ENCODE measurements around the gene NUP54.

NUP54 gene

DNA sequence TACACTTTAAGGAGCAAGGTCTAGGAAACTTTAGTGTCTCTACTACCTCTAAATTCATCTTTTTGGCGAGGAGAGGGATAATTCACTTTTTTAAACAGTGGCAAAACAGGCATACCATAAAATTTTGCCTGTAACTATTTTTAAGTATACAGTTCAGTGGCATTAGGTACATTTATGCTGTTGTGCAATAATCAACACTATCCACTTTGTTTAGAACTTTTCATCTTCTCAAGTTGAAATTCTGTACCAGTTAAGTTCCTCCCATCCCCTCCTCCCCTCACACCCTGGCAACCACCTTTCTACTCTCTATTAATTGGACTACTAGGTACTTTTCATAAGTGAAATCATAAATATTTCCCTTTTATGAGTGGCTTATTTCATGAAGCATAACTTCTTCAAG lies 31.4 kb downstream of the NUP54 start:
- no peak overlapping the region for H3K4me3 ChIP-seq (ENCODE audit: low read depth, low read length)
- TF ChIP-seq, protein P1, sequence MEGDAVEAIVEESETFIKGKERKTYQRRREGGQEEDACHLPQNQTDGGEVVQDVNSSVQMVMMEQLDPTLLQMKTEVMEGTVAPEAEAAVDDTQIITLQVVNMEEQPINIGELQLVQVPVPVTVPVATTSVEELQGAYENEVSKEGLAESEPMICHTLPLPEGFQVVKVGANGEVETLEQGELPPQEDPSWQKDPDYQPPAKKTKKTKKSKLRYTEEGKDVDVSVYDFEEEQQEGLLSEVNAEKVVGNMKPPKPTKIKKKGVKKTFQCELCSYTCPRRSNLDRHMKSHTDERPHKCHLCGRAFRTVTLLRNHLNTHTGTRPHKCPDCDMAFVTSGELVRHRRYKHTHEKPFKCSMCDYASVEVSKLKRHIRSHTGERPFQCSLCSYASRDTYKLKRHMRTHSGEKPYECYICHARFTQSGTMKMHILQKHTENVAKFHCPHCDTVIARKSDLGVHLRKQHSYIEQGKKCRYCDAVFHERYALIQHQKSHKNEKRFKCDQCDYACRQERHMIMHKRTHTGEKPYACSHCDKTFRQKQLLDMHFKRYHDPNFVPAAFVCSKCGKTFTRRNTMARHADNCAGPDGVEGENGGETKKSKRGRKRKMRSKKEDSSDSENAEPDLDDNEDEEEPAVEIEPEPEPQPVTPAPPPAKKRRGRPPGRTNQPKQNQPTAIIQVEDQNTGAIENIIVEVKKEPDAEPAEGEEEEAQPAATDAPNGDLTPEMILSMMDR (IDR thresholded peaks at IDR 0.05; ENCODE audit: low read depth, low read length), result no peak
- TF ChIP-seq POLR2A (IDR thresholded peaks at IDR 0.05; ENCODE audit: extremely low read depth, insufficient read length) (no peak), MYC (IDR thresholded peaks at IDR 0.05; ENCODE audit: low read depth, low read length) (no peak)
- TF ChIP-seq, protein P2, sequence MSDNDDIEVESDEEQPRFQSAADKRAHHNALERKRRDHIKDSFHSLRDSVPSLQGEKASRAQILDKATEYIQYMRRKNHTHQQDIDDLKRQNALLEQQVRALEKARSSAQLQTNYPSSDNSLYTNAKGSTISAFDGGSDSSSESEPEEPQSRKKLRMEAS (IDR thresholded peaks at IDR 0.05; ENCODE audit: low read depth, low read length), result no peak
- DNase-seq (ENCODE audit: low read depth), result no peak

DNA sequence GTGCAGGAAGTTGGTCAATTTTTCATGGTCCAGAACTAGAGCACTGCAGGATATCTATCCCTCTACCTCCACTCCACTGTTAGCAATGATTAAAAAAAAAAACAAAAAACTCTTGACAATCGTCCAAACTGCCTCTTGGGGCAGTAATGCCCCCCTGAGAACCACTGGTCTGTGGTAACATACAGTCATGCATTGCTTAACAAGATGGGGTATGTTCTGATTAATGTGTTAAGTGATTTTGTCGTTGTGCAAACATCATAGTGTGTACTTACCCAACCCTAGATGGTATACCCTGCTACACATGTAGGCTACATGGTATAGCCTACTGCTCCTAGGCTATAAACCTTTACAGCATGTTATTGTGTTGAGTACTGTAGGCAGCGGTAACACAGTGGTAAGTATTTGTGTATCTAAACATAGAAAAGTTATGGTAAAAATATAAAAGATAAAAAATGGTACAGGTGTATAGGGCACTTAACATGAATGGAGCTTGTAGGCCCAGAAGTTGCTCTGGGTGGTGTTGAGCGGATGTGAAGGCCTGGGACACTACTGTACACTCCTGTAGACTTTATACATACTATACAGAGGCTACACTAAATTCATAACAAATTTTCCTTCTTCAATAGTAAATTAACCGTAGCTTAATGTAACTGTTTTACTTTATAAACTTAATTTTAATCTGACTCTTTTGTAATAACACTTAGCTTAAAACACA lies 39.6 kb downstream of the NUP54 start:
- no peak overlapping the region for H3K4me3 ChIP-seq (ENCODE audit: low read depth, low read length)
- DNase-seq (ENCODE audit: low read depth), result peak; percentile 83
- TF ChIP-seq, protein P1 (IDR thresholded peaks at IDR 0.05; ENCODE audit: low read depth, low read length), result peak; percentile 48
- TF ChIP-seq POLR2A (IDR thresholded peaks at IDR 0.05; ENCODE audit: extremely low read depth, insufficient read length), result no peak

DNA sequence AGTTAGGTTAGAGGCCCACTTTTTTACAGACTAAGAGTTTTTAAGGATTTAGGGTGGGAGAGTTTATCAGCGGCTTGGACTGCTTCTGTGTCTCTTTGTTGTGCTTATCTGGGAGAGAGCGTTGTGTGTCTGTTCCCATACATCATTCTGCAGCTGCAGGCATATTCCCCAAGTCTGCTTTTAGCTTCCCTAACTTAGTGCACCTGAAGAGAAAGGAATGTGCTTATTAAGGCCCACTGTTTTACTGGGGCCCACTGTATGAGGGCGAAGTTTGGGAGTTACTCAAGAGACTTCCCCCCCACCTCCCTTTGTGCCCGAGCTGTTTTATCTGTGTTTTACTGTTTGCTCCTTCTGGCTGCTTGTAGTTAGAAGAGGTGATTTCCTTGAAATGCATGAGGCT lies 41.8 kb downstream of the NUP54 start:
- no peak for DNase-seq (ENCODE audit: low read depth)
- TF ChIP-seq MYC (IDR thresholded peaks at IDR 0.05; ENCODE audit: low read depth, low read length) (no peak), POLR2A (IDR thresholded peaks at IDR 0.05; ENCODE audit: extremely low read depth, insufficient read length) (no peak)
- TF ChIP-seq, protein P1 (IDR thresholded peaks at IDR 0.05; ENCODE audit: low read depth, low read length), result no peak
- TF ChIP-seq, protein P2 (IDR thresholded peaks at IDR 0.05; ENCODE audit: low read depth, low read length), result no peak
- H3K4me3 ChIP-seq (ENCODE audit: low read depth, low read length), result no peak overlapping the region

DNA sequence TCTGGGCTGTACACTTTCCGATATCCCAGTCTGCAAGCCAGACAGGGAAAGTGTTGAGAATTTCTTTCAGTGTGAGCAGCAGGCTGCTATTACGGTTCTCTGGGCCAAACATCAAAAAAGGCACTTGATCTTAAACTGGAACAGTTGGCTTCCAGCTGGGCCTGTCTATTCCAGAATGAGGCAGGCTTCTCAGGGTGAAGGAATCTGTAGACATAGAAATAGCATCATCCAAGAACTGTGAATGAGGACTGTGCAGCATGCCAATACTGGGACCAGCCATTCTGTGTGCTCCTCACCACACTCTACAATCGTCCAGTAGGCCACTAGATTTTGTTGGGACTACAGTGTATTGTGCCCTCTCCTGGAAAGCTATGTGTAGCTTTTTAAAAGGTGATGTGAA lies 42.5 kb downstream of the NUP54 start:
- DNase-seq (ENCODE audit: low read depth), result no peak
- H3K4me3 ChIP-seq (ENCODE audit: low read depth, low read length), result no peak overlapping the region
- TF ChIP-seq, protein P2 (IDR thresholded peaks at IDR 0.05; ENCODE audit: low read depth, low read length), result no peak
- TF ChIP-seq POLR2A (IDR thresholded peaks at IDR 0.05; ENCODE audit: extremely low read depth, insufficient read length) (no peak), MYC (IDR thresholded peaks at IDR 0.05; ENCODE audit: low read depth, low read length) (no peak)
- TF ChIP-seq, protein P1 (IDR thresholded peaks at IDR 0.05; ENCODE audit: low read depth, low read length), result no peak

DNA sequence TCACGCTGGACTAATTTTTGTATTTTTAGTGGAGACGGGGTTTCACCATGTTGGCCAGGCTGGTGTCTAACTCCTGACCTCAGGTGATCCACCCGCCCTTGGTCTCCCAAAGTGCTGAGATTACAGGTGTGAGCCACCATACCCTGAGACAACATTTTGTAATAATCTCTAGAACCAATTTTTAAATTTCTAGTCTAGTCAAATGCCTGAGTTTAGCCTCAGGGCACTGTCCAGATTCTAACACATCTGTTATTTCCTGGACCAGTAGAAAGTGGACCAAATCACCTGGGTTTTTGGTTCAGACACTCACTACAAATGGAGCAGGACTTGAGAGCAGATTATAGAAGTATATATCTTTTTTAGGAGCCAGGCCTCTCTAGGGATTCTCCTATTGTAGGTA lies 52.1 kb downstream of the NUP54 start:
- TF ChIP-seq, protein P2 (IDR thresholded peaks at IDR 0.05; ENCODE audit: low read depth, low read length), result no peak
- TF ChIP-seq MYC (IDR thresholded peaks at IDR 0.05; ENCODE audit: low read depth, low read length), result no peak
- TF ChIP-seq POLR2A (IDR thresholded peaks at IDR 0.05; ENCODE audit: extremely low read depth, insufficient read length), result no peak
- TF ChIP-seq, protein P1 (IDR thresholded peaks at IDR 0.05; ENCODE audit: low read depth, low read length), result no peak
- DNase-seq (ENCODE audit: low read depth), result no peak

More for the DNA sequence above, 52.1 kb downstream of the NUP54 start:
- H3K4me3 ChIP-seq (ENCODE audit: low read depth, low read length), result no peak overlapping the region

Data from NB4 (cell line).